Mucosa of rectum (tissue), 2 donors: ENCODE data around the gene DGKD.

Experiments
- H3K27ac ChIP-seq, 2 donors: one replicate each; pipeline ENCODE4 v1.7.0; 2013; ENCODE audit warnings: inconsistent platforms in 2 of 2, low read depth in 2 of 2, low read length in 2 of 2
- H3K27me3 ChIP-seq, 2 donors: one replicate each; pipeline ENCODE4 v1.7.0; 2013; ENCODE audit warnings: low read length in 2 of 2; ENCODE audit not compliant: control insufficient read depth in 2 of 2, insufficient read depth in 2 of 2
- H3K36me3 ChIP-seq, 2 donors: one replicate each; pipeline ENCODE4 v1.7.0; 2013; ENCODE audit warnings: low read length in 2 of 2; ENCODE audit not compliant: control insufficient read depth in 2 of 2, insufficient read depth in 2 of 2
- H3K4me1 ChIP-seq, 2 donors: one replicate each; pipeline ENCODE4 v1.7.0; 2013; ENCODE audit warnings: low read length in 2 of 2, mild to moderate bottlenecking in 1 of 2; ENCODE audit not compliant: control insufficient read depth in 2 of 2, insufficient read depth in 2 of 2
- H3K4me3 ChIP-seq, 2 donors: one replicate each; pipeline ENCODE4 v1.7.0; 2013; ENCODE audit warnings: low read length in 2 of 2
- H3K9ac ChIP-seq, 2 donors: one replicate each; pipeline ENCODE4 v1.7.0; 2013; ENCODE audit warnings: low read length in 2 of 2, low read depth in 1 of 2, mild to moderate bottlenecking in 1 of 2
- H3K9me3 ChIP-seq, 2 donors: one replicate each; pipeline ENCODE4 v1.7.0; 2013; ENCODE audit warnings: low read length in 2 of 2; ENCODE audit not compliant: control insufficient read depth in 2 of 2
- donor health status: healthy.
- donor health status: Normal muscosa, but diverticular disease.

Gene DGKD

DNA sequence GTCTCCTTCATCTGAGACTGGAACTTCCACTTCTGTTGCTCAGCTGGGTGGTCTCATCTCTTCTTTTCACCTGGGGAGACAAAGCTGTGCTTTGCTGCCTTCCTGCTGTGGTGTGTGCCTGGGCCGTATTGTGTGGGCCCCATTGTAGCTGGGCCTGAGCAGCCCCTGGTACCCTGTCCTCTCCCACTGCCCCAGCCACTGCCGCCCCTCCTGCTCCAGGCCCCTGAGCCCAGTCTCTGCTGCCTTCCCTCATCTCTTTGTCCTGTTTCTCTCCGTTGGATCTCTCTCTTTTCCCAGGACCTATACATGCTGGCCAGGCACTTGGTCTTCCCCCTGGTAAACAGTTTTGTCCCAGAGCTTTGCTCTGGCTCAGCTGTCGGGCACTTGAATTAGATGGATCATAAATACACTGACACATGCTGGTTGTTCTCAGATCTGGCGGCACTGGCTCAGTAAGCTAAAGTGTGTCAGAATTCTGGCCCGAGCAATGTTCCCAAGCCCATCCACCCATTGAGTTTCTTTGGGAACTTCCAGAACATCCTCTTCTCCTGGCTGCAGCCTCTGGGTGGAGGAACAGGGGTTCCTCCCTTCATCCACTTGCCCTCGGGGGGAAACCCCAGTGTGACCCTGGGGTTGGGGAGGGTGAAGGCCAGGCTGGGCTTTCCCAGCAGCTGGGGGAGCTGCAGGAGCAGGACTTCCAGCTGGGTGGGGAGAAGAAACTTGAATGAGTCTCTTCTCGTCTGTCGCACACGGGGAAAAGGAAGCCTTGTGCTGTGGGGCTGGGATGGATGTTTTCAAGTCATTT lies 99.0 kb downstream of the DGKD start:
- H3K27ac ChIP-seq, result no peak overlapping the region
- no peaks in the 10 kb centered on the region for H3K4me1 ChIP-seq
- no peaks in the 10 kb centered on the region for H3K9me3 ChIP-seq
- H3K4me3 ChIP-seq, result no peak overlapping the region
- H3K27me3 ChIP-seq, result no peaks in the 10 kb centered on the region
- H3K36me3 ChIP-seq, result peaks cover 85 to 87% of the 10 kb centered on the region in 2 donors
- H3K9ac ChIP-seq, result no peak overlapping the region

DNA sequence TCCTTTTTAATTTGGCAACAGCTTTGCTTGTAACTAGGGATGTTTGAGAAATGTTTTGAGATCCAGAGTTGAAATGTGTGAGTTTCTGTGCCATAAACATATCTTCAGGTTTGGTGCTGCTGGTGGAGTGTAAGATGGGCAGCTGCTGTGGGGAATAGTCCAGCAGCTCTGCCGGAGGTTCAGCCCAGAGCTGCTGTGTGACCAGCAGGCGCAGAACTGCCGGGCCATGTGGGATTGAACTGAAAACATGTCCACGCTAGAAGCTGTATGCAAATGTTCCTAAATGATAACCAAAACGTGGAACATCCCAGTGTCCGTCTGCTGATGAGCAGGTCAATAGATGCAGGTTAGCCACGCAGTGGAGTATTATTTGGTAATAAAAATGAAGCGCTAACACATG lies 99.6 kb downstream of the DGKD start:
- Histone ChIP-seq H3K9me3 (no peaks in the 10 kb centered on the region), H3K36me3 (peaks cover 79 to 85% of the 10 kb centered on the region in 2 donors), H3K9ac (no peak overlapping the region), H3K27me3 (no peaks in the 10 kb centered on the region), H3K4me1 (no peaks in the 10 kb centered on the region), H3K27ac (no peak overlapping the region), H3K4me3 (no peak overlapping the region)

DNA sequence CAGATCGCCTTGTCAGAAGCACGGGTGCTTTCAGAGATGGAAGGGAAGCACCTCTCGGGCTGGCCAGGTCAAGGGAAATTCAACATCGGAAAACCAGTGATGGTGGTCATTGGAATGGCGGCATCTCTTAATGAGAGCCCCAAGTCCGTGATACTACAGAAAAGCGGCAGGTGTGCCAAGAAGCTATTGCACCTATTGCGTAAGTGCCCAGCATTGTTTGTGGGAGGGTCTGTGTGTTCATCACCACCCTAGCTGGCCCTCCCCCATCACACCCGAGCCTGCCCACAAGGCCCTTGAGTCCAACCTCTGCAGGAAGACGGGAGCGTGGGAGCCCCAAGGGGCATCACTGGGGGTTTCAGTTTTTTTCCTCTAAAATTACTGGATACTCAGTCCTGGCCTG lies 100.7 kb downstream of the DGKD start:
- Histone ChIP-seq H3K4me3 (no peak overlapping the region), H3K9ac (no peak overlapping the region), H3K4me1 (peaks cover 0 to under 1% of the 10 kb centered on the region in 2 donors), H3K36me3 (peaks cover 75 to 83% of the 10 kb centered on the region in 2 donors), H3K9me3 (no peaks in the 10 kb centered on the region), H3K27ac (no peak overlapping the region), H3K27me3 (no peaks in the 10 kb centered on the region)

GRCh38 chr2:233455491-233455890 lies 101.2 kb downstream of the DGKD start:
- Histone ChIP-seq H3K27me3 (no peaks in the 10 kb centered on the region), H3K36me3 (peaks cover 70 to 82% of the 10 kb centered on the region in 2 donors)

DNA sequence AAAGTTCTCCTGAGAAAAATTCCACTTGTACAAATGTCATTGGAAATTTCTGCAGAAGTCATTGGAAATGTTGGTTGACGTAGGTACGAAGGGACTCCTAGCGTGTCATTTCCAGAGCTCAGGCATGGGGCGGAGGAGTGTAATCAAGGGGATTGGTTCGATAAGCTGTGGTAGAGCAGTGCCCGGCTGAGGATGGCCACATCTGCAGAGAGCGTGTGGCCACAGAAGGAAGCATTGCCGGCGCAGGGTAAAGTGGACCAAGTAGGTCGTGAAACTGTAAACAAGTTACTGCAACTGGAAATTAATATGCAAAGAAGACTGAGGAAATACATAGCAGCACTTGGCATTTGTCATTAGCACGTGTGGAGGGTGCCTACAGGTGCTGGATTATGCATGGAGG lies 101.8 kb downstream of the DGKD start:
- Histone ChIP-seq H3K36me3 (peaks cover 65 to 80% of the 10 kb centered on the region in 2 donors), H3K4me1 (peaks cover 0 to 2% of the 10 kb centered on the region in 2 donors), H3K27ac (no peak overlapping the region), H3K9ac (no peak overlapping the region), H3K9me3 (no peaks in the 10 kb centered on the region), H3K4me3 (no peak overlapping the region), H3K27me3 (no peaks in the 10 kb centered on the region)

More at GRCh38 chr2:233455491-233455890, 101.2 kb downstream of the DGKD start:
- no peak overlapping the region for H3K27ac ChIP-seq
- peaks cover 0 to 2% of the 10 kb centered on the region in 2 donors for H3K4me1 ChIP-seq
- no peak overlapping the region for H3K4me3 ChIP-seq
- no peak overlapping the region for H3K9ac ChIP-seq
- no peaks in the 10 kb centered on the region for H3K9me3 ChIP-seq

- no peak overlapping the region for H3K27ac ChIP-seq
- no peak overlapping the region for H3K9ac ChIP-seq
- H3K4me3 ChIP-seq, result no peak overlapping the region
- H3K27me3 ChIP-seq, result no peaks in the 10 kb centered on the region
- H3K4me1 ChIP-seq, result peaks cover 0 to 2% of the 10 kb centered on the region in 2 donors
- H3K36me3 ChIP-seq, result peaks cover 64 to 83% of the 10 kb centered on the region in 2 donors
- no peaks in the 10 kb centered on the region for H3K9me3 ChIP-seq
These were observed 102.6 kb downstream of the DGKD start for GRCh38 chr2:233456934-233457333.

GRCh38 chr2:233457356-233457755 lies 103.1 kb downstream of the DGKD start:
- Histone ChIP-seq H3K9ac (no peak overlapping the region), H3K36me3 (peaks cover 64 to 83% of the 10 kb centered on the region in 2 donors), H3K4me3 (no peak overlapping the region)

GRCh38 chr2:233458031-233458610 lies 103.8 kb downstream of the DGKD start:
- Histone ChIP-seq H3K9me3 (no peaks in the 10 kb centered on the region), H3K9ac (no peak overlapping the region), H3K36me3 (peaks cover 64 to 85% of the 10 kb centered on the region in 2 donors), H3K4me1 (peaks cover 0 to 2% of the 10 kb centered on the region in 2 donors), H3K27ac (no peak overlapping the region), H3K27me3 (no peaks in the 10 kb centered on the region), H3K4me3 (no peak overlapping the region)

More at GRCh38 chr2:233457356-233457755, 103.1 kb downstream of the DGKD start:
- Histone ChIP-seq H3K4me1 (peaks cover 0 to 2% of the 10 kb centered on the region in 2 donors), H3K27ac (no peak overlapping the region), H3K9me3 (no peaks in the 10 kb centered on the region), H3K27me3 (no peaks in the 10 kb centered on the region)

- peaks cover 0 to 2% of the 10 kb centered on the region in 2 donors for H3K4me1 ChIP-seq
- H3K27ac ChIP-seq, result no peak overlapping the region
- no peaks in the 10 kb centered on the region for H3K9me3 ChIP-seq
- no peak overlapping the region for H3K4me3 ChIP-seq
- no peaks in the 10 kb centered on the region for H3K27me3 ChIP-seq
- no peak overlapping the region for H3K9ac ChIP-seq
- peaks cover 65 to 89% of the 10 kb centered on the region in 2 donors for H3K36me3 ChIP-seq
These were observed 104.5 kb downstream of the DGKD start for GRCh38 chr2:233458826-233459225.

DNA sequence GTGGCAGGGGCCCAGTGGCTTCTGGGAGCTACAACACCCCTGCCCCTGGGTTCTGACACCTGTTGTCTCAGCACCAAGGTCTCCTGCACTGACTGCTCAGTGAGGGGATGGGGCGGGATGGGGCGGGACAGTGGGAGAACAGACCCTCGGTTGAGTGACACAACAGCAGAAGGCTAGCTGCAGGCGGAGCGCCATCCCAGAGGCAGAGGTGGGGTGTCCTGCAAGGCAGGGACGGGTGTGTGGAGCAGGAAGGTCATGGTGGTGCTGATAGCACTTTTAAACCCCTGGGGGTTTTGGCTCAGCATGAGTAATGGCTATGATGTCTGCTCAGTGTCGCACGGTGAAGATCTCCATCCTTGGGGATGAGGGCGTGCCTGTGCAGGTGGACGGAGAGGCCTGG lies 105.1 kb downstream of the DGKD start:
- Histone ChIP-seq H3K27me3 (no peaks in the 10 kb centered on the region), H3K4me1 (peaks cover 0 to 2% of the 10 kb centered on the region in 2 donors), H3K9ac (no peak overlapping the region), H3K9me3 (no peaks in the 10 kb centered on the region), H3K4me3 (no peak overlapping the region), H3K27ac (no peak overlapping the region), H3K36me3 (peaks cover 68 to 90% of the 10 kb centered on the region in 2 donors)
